ENCODE data around the gene CASR.

CASR gene

DNA sequence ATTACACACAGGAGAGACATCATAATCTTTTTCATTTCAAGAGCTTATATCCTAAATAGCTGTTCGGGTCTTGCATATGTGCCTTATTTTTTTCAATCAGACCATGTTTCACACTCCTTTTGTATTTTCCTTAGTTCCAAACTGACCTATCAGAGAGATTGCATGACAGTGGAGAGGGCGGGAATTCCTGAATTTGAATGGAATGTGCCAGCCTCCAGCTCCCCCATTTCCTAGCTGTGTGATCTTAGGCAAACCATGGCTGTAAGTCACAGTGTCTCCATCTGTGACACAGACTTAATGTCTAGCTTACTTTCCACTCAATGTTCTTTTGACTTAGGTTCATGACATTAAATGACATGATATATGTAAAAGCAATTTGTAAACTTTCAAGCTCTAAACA, 79.6 kb downstream of the CASR start:
- no peak for DNase-seq

DNA sequence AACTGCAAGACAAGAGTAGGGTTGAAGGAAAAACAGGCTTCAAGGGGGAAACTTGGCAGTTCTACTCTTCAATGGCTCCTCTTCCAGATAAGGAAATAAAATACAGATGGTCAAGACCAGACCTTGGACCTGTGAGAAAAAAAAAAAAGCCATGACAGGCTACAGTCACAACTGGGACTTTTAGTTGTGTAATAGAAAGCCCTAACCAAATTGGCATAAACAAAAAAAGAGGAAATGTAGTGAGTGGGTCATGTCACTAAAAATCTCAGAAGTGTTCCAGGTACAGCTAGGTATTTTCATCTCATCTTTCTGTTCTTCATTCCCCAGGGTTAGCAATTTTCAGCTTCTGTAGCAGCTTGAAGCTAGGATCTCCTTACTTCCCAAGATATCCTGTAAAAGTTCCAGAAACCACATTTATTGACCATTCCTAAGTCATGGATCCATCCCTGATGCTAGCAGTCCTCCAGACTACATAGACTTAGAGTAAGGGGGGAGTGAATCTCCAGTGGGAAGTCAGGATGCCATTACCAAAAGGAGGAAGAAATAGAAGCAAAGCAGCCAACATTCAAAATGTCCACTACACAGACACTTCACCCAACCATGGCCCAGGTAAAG, 80.6 kb downstream of the CASR start:
- no peak for DNase-seq

DNA sequence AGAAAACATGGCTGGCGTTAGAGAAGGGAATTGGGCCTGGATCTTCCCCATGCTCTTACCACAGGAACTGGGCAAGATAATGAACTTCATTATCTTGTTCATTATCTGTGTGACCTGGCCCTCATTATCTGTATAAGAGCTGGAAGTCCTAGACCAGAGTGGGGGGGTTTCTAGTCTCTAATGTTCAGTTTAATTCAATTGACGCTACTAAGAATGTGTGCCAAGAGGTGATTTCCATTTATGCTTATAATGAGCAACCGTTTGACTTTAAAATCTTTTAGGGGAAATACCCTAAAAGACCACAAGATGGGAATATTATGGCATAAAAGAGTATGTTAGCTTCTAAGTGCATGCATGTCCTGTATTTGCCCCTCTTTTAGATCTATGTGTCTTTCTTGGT, 82.5 kb downstream of the CASR start:
- no peak for DNase-seq

DNA sequence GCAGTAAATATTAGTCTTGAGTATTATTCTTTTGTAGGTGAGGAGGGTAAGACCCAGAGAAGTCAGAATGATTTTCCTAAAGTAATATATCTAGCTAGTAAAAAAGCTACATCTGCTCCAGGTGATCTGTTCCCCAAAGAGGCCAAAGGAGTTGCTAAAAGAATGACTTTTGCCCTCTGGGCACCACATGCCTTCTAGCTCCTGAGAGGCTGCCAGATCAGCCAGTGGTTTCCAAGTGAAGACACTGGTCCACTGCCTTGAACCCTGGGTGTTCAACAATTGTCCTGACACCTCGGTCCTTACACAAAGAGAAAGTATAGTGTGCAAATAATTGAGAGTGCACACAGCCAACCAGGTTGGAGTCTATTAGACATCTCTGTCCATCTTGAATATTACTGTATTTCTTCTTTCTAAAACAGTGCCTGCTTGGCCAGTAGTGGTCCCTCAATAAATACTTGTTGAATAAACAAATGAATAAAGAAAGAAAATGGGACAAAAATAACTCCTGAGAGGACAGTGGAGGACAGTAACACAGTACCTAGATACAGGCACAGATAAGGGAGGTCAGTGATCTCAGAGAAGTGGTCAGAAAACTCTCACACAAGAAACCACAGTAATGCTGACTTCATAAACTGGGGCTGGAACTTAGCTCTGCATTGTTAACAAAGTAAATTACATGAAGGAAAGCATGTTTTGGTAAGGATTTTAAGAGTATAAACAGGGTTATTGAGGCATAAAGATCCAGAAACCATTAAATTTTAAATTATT, 85.0 kb downstream of the CASR start:
- no peak for DNase-seq

DNA sequence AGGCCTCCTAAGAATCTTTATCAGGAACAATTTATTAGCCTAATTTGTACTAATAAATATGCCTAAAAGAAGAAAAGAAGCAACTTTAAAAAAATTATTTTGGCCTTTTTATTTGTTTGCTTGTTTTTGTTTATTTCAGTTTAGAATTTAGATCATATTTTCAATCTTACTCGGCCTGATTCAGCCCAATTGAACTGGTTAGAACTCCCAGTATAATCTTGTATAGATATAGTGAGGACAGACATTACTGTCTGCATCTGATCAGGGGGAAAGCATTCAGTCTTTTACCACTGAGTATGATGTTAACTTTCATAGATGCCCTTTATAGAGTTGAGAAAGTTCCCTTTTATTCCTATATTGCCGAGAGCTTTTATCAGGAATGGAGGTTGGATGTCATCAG, 85.6 kb downstream of the CASR start:
- DNase-seq: no peak

DNA sequence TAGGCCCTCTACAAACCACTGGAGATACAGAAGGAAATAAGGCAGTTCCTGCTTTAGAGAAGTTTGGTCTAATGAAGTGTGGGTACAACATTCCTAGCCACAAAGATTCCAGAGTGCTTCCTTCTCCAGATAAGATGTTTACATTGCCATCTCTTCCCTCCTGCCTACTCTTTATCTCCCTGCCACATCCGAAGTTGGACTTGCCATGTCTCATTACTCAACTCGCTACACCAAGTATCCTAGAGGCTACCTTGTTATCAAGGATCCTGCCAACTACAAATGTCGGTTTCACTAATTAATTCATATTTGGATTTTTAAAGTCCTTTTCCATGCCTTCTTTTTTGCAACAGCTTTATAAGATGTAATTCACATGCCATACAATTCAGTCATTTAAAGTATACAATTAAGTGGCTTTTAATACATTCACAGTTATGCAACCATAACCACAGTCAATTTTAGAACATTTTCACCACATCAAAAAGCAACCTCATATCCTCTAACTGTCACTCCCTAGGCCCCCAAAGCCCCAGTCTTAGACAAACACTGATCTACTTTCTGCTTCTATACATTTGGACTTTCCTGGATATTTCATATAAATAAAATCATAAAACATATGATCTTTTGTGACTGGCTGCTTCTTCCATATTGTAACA, 87.9 kb downstream of the CASR start:
- no peak for DNase-seq

DNA sequence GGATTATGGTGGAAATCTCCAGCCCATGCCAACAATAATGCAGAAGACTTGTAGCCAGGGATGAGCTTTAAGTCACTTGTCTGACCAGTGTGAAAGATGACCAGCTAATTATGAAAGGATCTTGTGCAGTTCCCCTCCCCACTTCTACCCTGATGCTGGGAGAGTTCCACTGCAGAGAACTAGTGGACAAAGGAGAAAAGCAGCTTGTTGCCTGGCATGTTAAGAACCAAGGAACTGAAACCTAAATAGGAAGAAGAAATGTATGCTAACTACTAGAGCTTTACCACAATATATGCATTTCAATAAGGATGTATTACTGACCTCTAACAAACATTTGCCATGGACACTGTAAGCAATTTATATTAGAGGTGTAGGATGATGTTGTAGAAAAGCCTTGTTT, 89.4 kb downstream of the CASR start:
- DNase-seq: no peak

DNA sequence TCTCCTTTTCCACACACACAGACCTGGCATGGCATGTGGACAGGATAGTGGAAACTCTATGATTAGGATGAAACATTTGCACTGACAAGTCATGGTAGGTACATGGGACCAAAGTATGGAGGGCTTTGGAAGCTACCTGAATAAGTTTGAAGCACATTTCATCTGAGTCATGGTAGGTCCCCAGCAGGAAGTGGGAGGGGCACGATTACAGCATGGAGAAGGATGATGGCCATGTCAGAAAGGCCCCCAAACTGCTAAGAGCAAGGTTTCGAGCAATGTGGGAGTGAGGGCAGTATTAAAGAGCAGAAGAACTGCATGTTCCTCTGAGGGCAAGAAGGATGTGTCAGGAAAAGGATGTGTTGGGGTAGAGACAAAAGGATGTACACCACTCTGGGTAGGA, 90.0 kb downstream of the CASR start:
- DNase-seq: no peak

DNA sequence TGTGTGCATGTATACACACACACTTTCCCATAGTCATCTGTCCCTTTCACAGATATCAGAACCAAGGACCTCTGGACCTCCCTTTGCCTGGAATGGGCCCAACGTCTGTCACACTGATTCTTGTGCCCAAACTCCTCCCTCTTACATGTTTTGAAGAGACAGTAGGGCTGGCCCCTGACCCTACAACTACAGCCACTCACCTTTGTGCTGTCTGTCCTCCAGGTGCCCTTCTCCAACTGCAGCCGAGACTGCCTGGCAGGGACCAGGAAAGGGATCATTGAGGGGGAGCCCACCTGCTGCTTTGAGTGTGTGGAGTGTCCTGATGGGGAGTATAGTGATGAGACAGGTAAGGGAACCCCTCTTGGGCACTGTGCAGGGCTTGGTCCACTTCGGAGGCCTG, 98.4 kb downstream of the CASR start:
- DNase-seq: no peak

DNA sequence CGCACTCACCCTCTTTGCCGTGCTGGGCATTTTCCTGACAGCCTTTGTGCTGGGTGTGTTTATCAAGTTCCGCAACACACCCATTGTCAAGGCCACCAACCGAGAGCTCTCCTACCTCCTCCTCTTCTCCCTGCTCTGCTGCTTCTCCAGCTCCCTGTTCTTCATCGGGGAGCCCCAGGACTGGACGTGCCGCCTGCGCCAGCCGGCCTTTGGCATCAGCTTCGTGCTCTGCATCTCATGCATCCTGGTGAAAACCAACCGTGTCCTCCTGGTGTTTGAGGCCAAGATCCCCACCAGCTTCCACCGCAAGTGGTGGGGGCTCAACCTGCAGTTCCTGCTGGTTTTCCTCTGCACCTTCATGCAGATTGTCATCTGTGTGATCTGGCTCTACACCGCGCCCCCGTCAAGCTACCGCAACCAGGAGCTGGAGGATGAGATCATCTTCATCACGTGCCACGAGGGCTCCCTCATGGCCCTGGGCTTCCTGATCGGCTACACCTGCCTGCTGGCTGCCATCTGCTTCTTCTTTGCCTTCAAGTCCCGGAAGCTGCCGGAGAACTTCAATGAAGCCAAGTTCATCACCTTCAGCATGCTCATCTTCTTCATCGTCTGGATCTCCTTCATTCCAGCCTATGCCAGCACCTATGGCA, 100.5 kb downstream of the CASR start:
- DNase-seq: no peak

DNA sequence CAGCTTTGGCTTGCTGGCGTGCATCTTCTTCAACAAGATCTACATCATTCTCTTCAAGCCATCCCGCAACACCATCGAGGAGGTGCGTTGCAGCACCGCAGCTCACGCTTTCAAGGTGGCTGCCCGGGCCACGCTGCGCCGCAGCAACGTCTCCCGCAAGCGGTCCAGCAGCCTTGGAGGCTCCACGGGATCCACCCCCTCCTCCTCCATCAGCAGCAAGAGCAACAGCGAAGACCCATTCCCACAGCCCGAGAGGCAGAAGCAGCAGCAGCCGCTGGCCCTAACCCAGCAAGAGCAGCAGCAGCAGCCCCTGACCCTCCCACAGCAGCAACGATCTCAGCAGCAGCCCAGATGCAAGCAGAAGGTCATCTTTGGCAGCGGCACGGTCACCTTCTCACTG, 101.0 kb downstream of the CASR start:
- DNase-seq: no peak

DNA sequence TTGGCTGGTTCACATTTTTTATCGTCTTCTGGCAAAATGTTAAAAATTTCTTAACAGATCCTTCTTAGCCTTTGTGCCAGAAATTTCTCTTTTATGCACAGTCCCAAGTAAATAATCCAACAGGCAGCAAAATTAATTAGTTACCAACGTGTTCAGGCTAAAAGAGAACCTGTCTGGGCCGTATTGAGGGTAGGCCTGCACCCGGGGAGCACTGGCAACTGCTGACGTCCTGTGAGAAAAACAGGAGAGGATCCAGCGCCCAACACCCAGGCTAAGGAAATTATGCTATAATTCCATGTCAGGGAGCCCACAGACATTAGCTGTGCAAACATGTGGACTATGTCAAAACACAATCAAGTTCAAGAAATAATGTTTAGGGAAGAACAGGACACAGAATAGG, 110.9 kb downstream of the CASR start:
- no peak for DNase-seq

DNA sequence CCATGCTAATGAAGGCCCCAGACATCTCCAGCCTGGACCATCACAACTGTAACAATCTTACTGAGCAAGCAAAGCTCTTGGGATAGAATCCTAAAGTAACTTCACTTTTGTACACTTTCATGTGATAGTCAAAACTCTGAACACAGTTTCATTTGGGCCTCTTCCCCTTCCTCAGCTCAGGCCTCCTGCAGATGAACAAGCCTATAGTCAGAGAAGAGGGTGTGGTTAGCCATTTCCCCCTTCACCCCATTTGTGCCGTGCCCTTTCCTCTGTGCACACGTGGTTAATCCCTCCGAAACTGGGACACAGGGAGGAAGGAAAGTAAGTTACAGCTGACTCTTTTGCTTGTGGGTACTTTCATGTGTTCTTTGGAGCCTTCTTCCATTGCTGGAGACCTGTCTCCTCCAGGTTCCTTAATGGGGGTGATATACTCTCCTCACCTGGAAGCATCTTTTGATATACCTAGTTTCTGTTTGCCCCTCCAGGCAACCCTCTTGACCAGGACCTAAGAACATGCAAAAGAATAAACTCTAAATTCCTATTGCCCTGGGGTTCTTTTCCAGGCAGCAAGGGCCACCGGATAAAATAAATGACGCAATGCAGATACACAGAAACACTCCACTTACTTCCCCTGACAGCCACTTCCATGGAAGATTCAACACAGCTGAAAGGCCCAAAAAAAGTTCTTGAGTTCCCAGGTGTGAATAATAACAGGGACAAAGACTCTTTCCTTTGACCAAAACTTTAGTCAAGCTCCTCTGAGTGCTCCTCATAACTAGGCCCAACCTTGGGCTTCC, 112.0 kb downstream of the CASR start:
- no peak for DNase-seq

DNA sequence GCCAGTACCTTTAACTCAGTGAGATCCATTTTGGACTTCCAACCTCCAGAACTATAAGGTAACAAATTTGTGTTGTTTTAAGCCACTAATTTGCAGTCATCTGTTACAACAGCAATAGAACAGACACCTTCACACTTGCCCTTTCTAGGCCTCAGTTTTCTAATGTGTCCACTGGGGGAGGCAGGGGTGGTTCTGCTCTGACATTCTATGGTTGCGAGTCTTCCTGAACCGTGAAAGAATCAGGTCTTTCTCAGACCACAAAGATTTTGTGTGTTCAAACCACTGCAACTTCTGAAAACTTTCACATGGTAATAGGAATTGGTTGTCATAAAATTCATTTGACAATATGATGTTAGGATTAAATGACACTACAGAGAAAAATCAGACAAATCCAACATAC, 114.8 kb downstream of the CASR start:
- no peak for DNase-seq

DNA sequence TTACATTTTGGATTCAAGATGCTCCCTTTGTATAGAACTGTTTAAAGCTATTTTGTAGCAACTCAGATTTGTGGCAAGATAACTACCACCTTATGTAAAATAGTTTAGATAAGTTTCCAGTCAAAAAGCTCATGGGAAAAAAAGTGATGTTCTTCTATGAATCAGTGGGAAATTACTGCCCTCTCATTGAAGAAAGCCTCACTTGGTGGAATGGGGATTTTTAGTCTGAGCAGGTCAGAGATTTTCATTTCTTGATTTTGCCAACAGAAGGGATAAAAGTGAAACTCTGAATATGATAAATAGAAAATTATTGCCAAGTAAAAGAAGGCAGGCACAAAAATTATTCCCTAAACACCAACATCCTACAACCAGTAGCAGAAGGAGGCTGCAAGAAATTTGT, 115.7 kb downstream of the CASR start:
- no peak for DNase-seq

DNA sequence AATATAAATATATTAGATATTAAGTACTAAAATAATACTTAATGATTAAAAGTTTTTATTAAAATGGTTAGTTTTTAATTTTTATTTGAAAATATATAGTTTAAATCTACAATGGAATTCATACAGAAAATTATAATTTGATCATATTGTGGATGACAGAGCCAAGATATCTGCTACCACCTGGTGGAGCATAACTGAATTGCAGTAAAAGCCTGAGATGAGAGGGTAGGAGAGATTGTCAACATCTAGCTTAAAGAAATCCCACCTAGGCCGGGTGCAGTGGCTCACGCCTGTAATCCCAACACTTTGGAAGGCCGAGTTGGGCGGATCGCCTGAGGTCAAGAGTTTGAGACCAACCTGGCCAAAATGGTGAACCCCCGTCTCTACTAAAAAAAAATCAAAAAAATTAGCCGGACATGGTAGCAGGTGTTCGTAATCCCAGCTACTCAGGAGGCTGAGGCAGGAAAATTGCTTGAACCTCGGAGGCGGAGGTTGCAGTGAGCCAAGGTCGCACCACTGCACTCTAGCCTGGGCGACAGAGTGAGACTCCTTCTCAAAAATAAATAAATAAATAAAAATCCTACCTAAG, 116.5 kb downstream of the CASR start:
- DNase-seq: no peak

DNA sequence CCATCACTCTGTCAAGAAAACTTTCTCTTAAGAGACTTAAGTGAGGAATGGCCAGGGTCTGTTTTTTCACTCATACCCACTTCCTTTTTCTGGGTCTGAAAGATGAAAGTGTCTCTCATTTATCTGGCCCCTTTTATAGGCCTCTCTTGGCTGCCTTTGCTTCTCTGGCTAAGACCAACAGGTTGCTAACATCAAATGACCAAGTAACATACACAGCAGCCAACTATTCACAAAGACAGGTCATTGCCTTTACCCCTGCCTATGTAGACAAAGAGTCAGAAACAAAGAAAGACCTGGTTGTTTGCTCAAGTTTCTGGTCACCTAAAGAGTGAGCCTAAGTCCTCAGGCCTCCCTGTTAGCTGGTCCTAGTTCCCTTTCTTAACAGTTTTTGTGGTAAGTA, 117.6 kb downstream of the CASR start:
- no peak for DNase-seq

DNA sequence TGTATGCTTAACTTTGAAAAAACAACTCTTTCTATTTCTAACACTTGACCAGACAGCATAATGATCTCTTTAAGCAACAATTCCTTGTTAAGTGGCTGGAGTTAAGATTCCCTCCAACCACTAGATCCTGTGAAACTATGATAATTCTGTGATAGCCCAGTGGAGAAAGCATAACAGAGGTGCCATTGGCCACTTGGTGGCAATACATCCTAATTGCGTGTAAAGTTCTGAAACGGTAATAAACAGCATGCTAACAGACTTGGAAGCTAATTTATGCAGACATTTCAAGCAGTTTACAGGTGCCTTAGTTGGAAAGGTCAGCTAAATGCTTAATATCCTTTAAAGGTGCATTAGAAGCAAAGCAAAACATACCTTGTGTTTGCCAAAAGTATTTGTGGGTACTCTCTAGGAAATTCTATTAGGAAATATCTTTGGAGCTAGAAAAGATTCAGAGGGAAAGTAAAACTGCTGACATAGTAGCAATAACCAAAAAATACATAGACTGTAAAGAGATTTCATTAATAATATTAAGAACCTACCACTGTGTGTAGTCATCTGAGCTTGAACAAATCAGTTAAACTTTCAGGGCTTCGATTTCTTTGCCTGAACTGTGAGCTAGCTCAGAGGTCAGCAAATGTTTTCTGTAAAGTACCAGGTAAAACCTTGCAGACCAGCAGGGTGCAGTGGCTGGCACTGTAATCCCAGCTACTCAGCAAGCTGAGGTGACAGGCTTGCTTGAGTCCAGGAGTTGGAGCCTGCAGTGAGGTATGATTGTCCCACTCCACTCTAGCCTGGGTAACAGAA, 122.6 kb downstream of the CASR start:
- no peak for DNase-seq

DNA sequence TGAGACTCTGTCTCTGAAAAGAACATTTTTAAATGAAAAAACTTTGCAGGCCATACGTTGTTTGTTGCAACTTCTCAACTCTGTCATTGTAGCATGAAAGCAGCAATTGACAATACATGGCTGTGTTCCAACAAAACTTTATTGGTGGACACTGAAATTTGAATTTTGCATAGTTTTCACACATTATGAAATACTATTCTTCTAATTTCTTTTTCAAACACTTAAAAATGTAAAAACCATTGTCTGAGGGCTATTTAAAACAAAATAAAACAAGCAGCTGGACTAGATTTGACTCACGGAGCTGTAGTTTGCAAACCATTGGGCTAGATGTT, 123.1 kb downstream of the CASR start:
- no peak for DNase-seq

DNA sequence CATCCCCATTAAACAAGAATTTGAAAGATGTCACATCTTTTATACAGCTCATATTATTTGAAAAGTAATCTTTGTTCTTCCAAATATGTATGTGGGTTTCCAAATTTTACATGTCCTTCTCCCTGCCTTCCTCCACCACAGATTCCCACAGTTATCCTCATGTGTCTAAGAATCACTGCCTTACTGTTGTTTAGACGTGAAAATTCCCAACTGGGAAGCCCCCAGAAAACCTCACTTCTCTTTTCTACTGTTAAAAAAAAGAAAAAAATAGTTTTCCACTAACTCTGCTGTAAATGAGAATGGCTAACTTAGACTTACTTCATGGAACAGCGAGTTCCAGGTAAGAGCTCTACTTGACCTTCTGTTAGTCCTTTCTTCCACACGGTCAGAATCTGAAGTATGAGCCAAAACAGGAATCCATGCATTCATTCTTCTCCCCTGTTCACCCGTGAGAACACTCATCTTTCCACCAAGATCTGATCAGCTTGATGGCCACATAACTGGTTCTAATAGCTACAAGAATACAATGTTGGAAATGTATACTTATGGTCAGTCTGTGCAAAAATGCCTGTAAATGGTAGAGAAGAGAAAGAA, 123.7 kb downstream of the CASR start:
- DNase-seq: no peak

DNA sequence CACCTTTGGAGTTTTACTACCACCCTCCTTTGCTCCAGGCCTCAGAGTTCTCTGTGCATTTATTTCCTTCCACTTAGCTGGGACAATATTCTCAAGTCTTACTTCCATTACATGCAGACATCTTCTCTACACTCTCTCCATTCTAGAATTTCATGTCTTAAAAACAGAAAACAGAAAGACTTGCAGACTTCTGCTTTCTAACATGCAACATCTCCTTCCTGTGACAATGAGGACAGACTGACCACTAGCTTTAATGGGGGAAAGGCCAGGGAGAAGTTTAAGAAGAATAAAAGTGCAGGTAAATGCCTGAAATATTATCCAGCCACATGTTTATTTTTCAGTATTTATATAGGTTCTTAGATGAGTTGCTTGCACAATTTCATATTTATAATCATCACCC, 124.5 kb downstream of the CASR start:
- no peak for DNase-seq

DNA sequence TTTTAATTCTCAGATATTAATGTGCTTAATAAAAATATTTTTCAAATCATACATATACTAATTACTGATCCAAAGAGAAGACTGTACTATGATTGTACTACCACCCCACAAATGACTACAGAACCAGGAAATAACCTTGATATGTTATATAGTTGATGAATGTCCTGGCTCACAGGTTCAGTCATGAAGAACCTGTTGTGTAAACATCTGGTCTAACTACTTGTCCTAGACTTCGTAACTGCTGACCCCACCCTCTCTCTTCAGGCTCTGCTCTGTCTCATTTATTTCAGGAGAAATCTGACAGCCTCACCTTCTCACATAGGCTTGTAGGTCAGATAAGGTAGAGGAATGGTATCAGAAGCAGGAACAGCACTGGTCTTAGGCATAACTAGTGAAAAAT, 126.9 kb downstream of the CASR start:
- DNase-seq: no peak
